Stimulated activated naive CD8-positive, alpha-beta T cell treated with anti-CD3 and anti-CD28 coated beads, Interleukin-15, amount 100 ng/mL, for 72 hours (primary cell): ENCODE data around the gene RUNDC3A.
"Not testable (repeated sequence)": the region's sequence is repeated elsewhere in the genome, so short reads cannot be mapped to it uniquely, and the experiment has no call there.

ENCODE experiments used
- ATAC-seq: fragments of 150-1000 bp; cut with Tn5 transposase; 2 replicates; pipeline ENCODE4 v1.10.0; 2021; ENCODE audit warnings: mild to moderate bottlenecking, moderate library complexity
- DNase-seq, 2 donors: peaks; one replicate each; pipeline ENCODE4 v3.0.0; 2021 to 2022
- H3K27ac Mint-ChIP-seq, 2 donors: one replicate each; pipeline ENCODE4 v1.8.0; 2022; ENCODE audit warnings: mild to moderate bottlenecking in 2 of 2, mixed read lengths in 2 of 2, moderate library complexity in 2 of 2
- H3K27me3 Mint-ChIP-seq: one replicate; pipeline ENCODE4 v1.8.0; 2022; ENCODE audit warnings: mixed read lengths
- H3K4me1 Mint-ChIP-seq: one replicate; pipeline ENCODE4 v1.8.0; 2022; ENCODE audit warnings: mild to moderate bottlenecking, mixed read lengths
- H3K4me3 Mint-ChIP-seq, 2 donors: one replicate each; pipeline ENCODE4 v1.8.0; 2022; ENCODE audit warnings: mild to moderate bottlenecking in 2 of 2, mixed read lengths in 2 of 2, moderate library complexity in 1 of 2
- H3K9me3 Mint-ChIP-seq, 2 donors: one replicate each; pipeline ENCODE4 v1.8.0; 2022; ENCODE audit warnings: mixed read lengths in 2 of 2

The RUNDC3A gene

GRCh38 chr17:44323359-44324091, 15.1 kb downstream of the RUNDC3A start:
- H3K27me3 Mint-ChIP-seq, result no peaks in the 10 kb centered on the region
- peak overlapping the region; percentile 87 to 97 for H3K4me3 Mint-ChIP-seq
- H3K9me3 Mint-ChIP-seq, result no peaks in the 10 kb centered on the region
- H3K27ac Mint-ChIP-seq, result peak overlapping the region in 1 of 2 donors; percentile 48
- peaks cover 37% of the 10 kb centered on the region for H3K4me1 Mint-ChIP-seq
- ATAC-seq (no peak), DNase-seq (no peak)

DNA sequence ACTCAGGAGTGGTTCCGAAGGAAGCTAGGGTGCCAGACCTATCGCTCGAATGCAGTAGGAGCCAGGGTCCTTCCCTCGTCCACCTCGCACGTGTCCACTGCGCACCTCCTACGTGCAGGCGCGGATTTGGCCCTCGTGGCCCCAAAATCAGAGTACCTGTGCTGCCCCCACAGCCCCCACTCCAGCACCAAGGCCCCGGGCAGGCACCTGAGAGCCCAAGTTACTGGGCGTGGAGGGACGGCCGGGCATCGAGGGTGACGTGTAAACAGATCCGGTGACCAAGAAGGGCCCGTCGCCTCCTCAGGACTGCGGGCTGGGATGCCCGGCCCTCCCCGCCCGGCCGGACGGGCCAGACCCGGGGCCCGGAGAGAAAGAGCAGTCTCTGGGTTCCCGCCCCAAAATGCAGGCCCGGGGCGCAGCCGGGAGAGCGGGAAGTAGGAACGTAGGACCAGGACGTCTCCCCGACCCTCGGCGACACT, 15.7 kb downstream of the RUNDC3A start:
- peak overlapping the region; percentile 87 to 97 for H3K4me3 Mint-ChIP-seq
- peak overlapping the region; percentile 48 to 62 for H3K27ac Mint-ChIP-seq
- no peak for DNase-seq
- H3K4me1 Mint-ChIP-seq, result peaks cover 37% of the 10 kb centered on the region
- H3K9me3 Mint-ChIP-seq, result no peaks in the 10 kb centered on the region
- peak; percentile 0 for ATAC-seq
- H3K27me3 Mint-ChIP-seq, result no peaks in the 10 kb centered on the region

DNA sequence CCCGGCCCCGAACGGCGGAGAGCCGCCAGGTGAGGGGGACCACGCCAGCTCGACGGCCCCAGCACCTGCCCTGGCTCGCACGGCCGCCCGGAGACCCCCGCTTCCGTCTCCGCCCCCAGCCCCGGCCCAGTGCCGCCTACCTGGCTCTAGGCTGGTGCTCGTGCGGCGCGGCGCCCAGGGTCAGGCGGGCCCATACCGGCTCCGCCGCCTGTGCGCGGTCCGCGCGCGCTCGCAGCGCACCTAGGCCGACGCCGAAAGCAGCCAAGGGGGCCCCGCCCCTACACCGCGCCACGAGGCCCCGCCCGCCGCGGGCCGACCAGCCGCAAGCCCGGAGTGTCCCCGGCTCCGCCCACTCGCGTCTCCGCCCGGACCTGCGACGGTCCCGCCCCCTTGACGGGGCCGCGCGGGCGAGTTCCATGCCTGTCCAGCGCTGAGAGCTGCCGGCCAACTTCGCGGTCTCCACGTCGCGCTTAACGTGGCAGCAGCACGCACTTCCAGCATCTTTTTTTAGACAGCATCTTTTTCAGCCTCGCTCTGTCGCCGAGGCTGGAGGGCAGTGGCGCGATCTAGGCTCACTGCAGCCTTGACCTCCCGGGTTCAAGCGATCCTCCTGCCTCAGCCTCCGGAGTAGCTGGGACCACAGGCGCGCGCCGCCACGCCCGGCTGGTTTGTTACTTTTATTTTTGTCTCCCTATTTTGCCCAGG, 16.3 kb downstream of the RUNDC3A start, which contains the start of gene SLC25A39:
Gene SLC25A39, minus strand, starts transcription at position 253 of the 705 bp plus-strand sequence. CDS start 1,261 bp downstream, outside the sequence.
- DNase-seq (peak; percentile 95 to 98), ATAC-seq (peak; percentile 83)
- Mint-ChIP-seq H3K27me3 (no peaks in the 10 kb centered on the region), H3K4me3 (peak within 1 kb of the TSS; percentile 96 to 97), H3K4me1 (peaks cover 37% of the 10 kb centered on the region), H3K9me3 (no peaks in the 10 kb centered on the region), H3K27ac (peak within 1 kb of the TSS; percentile 95 to 97)

GRCh38 chr17:44326861-44327444, 18.6 kb downstream of the RUNDC3A start:
- Mint-ChIP-seq H3K27me3 (no peaks in the 10 kb centered on the region), H3K4me3 (peak overlapping the region; percentile 79 to 85), H3K4me1 (peaks cover 46% of the 10 kb centered on the region), H3K9me3 (no peaks in the 10 kb centered on the region), H3K27ac (peak overlapping the region in 1 of 2 donors; percentile 59)
- ATAC-seq, result peak; percentile 81
- DNase-seq, result peak; percentile 92 to 97

DNA sequence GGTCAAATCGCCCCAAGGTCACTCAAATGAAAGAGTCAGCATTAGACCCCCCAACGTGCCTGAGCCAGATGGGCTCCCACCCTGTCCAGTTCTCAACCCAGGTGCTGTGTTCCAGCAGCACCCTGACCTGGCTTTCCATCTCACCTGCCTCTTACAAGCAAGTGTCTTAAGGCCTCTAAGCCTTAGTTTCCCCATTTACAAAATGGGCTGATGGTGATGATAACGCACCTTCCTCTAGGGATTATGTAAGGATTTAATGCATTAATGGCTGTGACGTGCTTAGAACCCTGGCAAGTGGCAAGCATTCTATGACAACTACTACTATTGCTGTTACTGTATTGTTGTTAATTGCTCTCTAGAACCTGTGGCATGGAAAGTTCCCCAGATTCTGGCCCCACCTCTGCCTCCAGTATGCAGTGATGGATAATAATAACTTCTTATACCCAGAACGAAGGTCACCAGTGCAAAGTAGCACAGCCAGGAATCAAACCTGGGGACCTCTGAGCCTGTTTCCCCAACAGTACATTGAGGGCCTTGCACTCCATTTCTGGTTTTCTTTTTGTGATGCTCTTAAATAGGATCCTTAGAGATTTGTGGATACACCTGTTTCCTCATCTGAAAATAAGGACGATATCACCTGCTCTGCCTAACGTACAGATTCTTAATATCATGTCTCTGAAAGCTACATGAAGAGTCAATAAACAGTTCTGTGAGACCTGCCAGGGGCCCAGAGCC, 19.5 kb downstream of the RUNDC3A start:
- Mint-ChIP-seq H3K27me3 (no peaks in the 10 kb centered on the region), H3K4me3 (peak overlapping the region; percentile 12 to 26), H3K4me1 (peaks cover 37% of the 10 kb centered on the region), H3K9me3 (no peaks in the 10 kb centered on the region), H3K27ac (no peak overlapping the region)
- DNase-seq, result no peak
- ATAC-seq, result no peak

DNA sequence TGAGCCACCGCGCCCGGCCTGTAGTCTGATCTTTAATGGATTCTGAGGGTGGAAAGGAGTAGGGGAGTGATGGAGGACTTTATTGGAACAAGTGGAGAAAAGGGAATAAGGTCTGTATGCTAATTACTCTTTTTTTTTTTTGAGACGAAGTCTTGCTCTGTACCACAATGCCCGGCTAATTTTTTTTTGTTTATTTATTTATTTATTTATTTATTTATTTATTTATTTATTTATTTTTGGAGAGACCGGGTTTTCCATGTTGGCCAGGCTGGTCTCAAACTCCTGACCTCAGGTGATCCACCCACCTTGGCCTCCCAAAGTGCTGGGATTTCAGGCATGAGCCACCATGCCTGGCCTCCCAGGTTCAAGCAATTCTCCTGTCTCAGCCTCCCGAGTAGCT, 21.1 kb downstream of the RUNDC3A start:
- not testable (repeated sequence) for ATAC-seq, H3K9me3 Mint-ChIP-seq, H3K27ac Mint-ChIP-seq, H3K27me3 Mint-ChIP-seq, DNase-seq, H3K4me3 Mint-ChIP-seq
- H3K4me1 Mint-ChIP-seq, result peaks cover 22% of the 10 kb centered on the region

GRCh38 chr17:44330263-44330662, 21.9 kb downstream of the RUNDC3A start:
- H3K4me1 Mint-ChIP-seq, result peaks cover 21% of the 10 kb centered on the region
- not testable (repeated sequence) for ATAC-seq

GRCh38 chr17:44331249-44331760, 22.9 kb downstream of the RUNDC3A start:
- H3K27me3 Mint-ChIP-seq, result no peaks in the 10 kb centered on the region

More at GRCh38 chr17:44330263-44330662, 21.9 kb downstream of the RUNDC3A start:
- not testable (repeated sequence) for H3K4me3 Mint-ChIP-seq, H3K27ac Mint-ChIP-seq, DNase-seq, H3K9me3 Mint-ChIP-seq, H3K27me3 Mint-ChIP-seq

GRCh38 chr17:44333371-44333770, 25.0 kb downstream of the RUNDC3A start:
- ATAC-seq, result no peak
- peaks cover 10% of the 10 kb centered on the region for H3K4me1 Mint-ChIP-seq
- H3K9me3 Mint-ChIP-seq, result no peaks in the 10 kb centered on the region
- no peaks in the 10 kb centered on the region for H3K27me3 Mint-ChIP-seq
- H3K4me3 Mint-ChIP-seq, result no peak overlapping the region
- H3K27ac Mint-ChIP-seq, result no peak overlapping the region
- DNase-seq, result no peak

More at GRCh38 chr17:44331249-44331760, 22.9 kb downstream of the RUNDC3A start:
- Mint-ChIP-seq H3K27ac (no peak overlapping the region), H3K9me3 (no peaks in the 10 kb centered on the region), H3K4me1 (peaks cover 14% of the 10 kb centered on the region), H3K4me3 (no peak overlapping the region)
- ATAC-seq, result peak; percentile 62
- peak; percentile 71 to 75 for DNase-seq

DNA sequence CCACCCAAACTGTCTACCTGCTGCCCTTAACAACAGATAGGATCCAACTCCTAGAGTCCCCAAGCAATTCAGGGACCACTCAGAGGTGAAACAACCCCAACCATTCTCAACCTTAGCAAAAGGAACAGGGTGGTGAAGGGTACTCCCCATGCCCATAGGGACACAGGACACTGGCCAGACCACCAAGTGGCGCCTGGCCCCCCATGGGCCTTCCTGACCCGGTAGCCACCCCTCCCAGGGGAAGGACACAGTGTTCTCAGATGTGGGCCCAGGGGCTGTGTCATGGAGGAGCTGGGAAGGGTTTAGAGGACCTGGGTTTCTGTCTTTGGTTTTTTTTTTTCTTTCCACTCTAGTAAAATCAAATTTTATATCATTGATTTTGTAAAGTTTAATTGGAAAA, 25.9 kb downstream of the RUNDC3A start:
- H3K27me3 Mint-ChIP-seq, result no peaks in the 10 kb centered on the region
- H3K4me1 Mint-ChIP-seq, result peaks cover 14% of the 10 kb centered on the region
- no peaks in the 10 kb centered on the region for H3K9me3 Mint-ChIP-seq
- H3K27ac Mint-ChIP-seq, result no peak overlapping the region
- H3K4me3 Mint-ChIP-seq, result no peak overlapping the region
- DNase-seq (no peak), ATAC-seq (no peak)

- Mint-ChIP-seq H3K4me1 (peaks cover 14% of the 10 kb centered on the region), H3K27me3 (no peaks in the 10 kb centered on the region), H3K27ac (no peak overlapping the region), H3K4me3 (no peak overlapping the region), H3K9me3 (no peaks in the 10 kb centered on the region)
- DNase-seq (no peak), ATAC-seq (no peak)
Observed at GRCh38 chr17:44334727-44335126, 26.3 kb downstream of the RUNDC3A start.

- no peak overlapping the region for H3K4me3 Mint-ChIP-seq
- H3K9me3 Mint-ChIP-seq, result no peaks in the 10 kb centered on the region
- no peak for ATAC-seq
- H3K27me3 Mint-ChIP-seq, result no peaks in the 10 kb centered on the region
- no peak for DNase-seq
- no peak overlapping the region for H3K27ac Mint-ChIP-seq
- H3K4me1 Mint-ChIP-seq, result peaks cover 14% of the 10 kb centered on the region
Observed at GRCh38 chr17:44335564-44335963, 27.2 kb downstream of the RUNDC3A start.

DNA sequence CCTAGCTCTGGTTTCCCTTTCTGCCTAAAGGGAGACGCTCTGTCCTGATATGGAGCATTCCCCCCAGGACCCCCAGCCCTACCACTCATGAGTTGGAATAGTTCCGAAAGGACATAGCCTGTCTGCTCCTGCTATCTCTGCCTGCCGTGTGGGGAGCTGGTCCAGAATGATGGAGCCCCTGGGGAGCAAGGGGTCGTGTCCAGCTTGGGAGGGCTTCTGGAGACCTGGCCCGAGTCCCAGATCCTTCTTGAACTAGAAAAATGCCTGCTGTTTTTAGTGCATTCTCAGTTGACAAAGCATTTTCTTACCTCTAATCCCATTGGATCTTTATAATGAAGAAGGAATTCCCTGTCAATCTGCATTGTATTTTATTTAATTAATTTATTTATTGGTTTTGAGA, 27.6 kb downstream of the RUNDC3A start:
- ATAC-seq (no peak), DNase-seq (no peak)
- H3K27me3 Mint-ChIP-seq, result no peaks in the 10 kb centered on the region
- peaks cover 13% of the 10 kb centered on the region for H3K4me1 Mint-ChIP-seq
- no peaks in the 10 kb centered on the region for H3K9me3 Mint-ChIP-seq
- H3K27ac Mint-ChIP-seq, result peak overlapping the region in 1 of 2 donors; percentile 72
- H3K4me3 Mint-ChIP-seq, result no peak overlapping the region

DNA sequence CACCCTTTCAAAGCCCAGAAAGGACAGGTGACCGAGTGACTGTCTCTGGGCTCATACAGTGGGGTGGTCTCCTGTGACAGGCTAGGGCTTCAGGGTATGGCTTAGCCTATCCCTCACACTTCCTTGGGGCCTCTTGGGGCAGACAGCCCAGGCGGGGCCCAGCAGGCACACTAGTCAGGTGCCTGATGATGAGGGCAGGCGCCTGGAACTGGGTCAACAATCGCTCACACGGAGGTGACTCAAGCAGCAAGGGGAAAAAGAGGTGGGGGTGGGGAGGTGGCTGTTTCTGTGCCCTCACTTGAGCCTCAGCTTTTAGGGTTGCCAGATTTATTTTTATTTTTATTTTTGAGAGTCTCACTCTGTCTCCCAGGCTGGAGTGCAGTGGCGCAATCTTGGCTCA, 30.3 kb downstream of the RUNDC3A start:
- no peaks in the 10 kb centered on the region for H3K9me3 Mint-ChIP-seq
- H3K27ac Mint-ChIP-seq, result peak overlapping the region in 1 of 2 donors; percentile 75
- H3K4me1 Mint-ChIP-seq, result peaks cover 5% of the 10 kb centered on the region
- peaks cover 5% of the 10 kb centered on the region for H3K27me3 Mint-ChIP-seq
- H3K4me3 Mint-ChIP-seq, result no peak overlapping the region
- no peak for DNase-seq
- ATAC-seq, result no peak

- not testable (repeated sequence) for H3K27ac Mint-ChIP-seq, H3K27me3 Mint-ChIP-seq, DNase-seq, H3K9me3 Mint-ChIP-seq, H3K4me3 Mint-ChIP-seq, ATAC-seq
- H3K4me1 Mint-ChIP-seq, result peaks cover 18% of the 10 kb centered on the region
Observed at GRCh38 chr17:44340553-44340952, 32.2 kb downstream of the RUNDC3A start.
